H9 (cell line): ENCODE results near the gene CREB5. TPM values are rescaled to one million over a fixed set of nuclear protein-coding genes. Genes with fewer than 3 reads are reported as not detected.
A peak's percentile ranks its signal among the peaks of the same experiment; 100 is the strongest.

Experiments used
- DNase-seq: peaks from one replicate; pipeline ENCODE4 v3.0.0-alpha.2; 2017
- H2AFZ ChIP-seq: one replicate; pipeline ENCODE4 v1.6.1; 2013; ENCODE audit warnings: mild to moderate bottlenecking, low read length, control low read depth, moderate library complexity
- H2AK5ac ChIP-seq: 2 replicates; pipeline ENCODE4 v1.6.1; 2013; ENCODE audit warnings: low read length, control low read depth, mixed read lengths; ENCODE audit not compliant: insufficient read length
- H2BK120ac ChIP-seq: one replicate; pipeline ENCODE4 v1.6.1; 2013; ENCODE audit warnings: low read depth, mild to moderate bottlenecking, low read length, control low read depth, inconsistent platforms; ENCODE audit not compliant: poor library complexity, severe bottlenecking
- H2BK12ac ChIP-seq: 2 replicates; pipeline ENCODE4 v1.6.1; 2013; ENCODE audit warnings: low read length, control low read depth, mixed read lengths, low read depth; ENCODE audit not compliant: insufficient read length
- H2BK15ac ChIP-seq: 2 replicates; pipeline ENCODE4 v1.6.1; 2013; ENCODE audit warnings: low read depth, low read length, control low read depth
- H2BK20ac ChIP-seq: one replicate; pipeline ENCODE4 v1.6.1; 2013; ENCODE audit warnings: low read depth, mild to moderate bottlenecking, low read length, control low read depth, inconsistent platforms; ENCODE audit not compliant: poor library complexity, severe bottlenecking
- H2BK5ac ChIP-seq: 2 replicates; pipeline ENCODE4 v1.6.1; 2013; ENCODE audit warnings: low read length, control low read depth, mixed read lengths; ENCODE audit not compliant: insufficient read length
- H3K14ac ChIP-seq: 2 replicates; pipeline ENCODE4 v1.6.1; 2013; ENCODE audit warnings: low read length, control low read depth; ENCODE audit not compliant: insufficient read depth
- H3K18ac ChIP-seq: 2 replicates; pipeline ENCODE4 v1.6.1; 2013; ENCODE audit warnings: low read depth, mild to moderate bottlenecking, mixed read lengths, low read length, control low read depth; ENCODE audit not compliant: insufficient read length
- H3K23ac ChIP-seq: 2 replicates; pipeline ENCODE4 v1.6.1; 2013; ENCODE audit warnings: low read length, control low read depth, mixed read lengths, low read depth; ENCODE audit not compliant: insufficient read length
- H3K23me2 ChIP-seq: 2 replicates; pipeline ENCODE4 v1.6.1; 2013; ENCODE audit warnings: low read depth, mild to moderate bottlenecking, mixed read lengths, low read length, control low read depth; ENCODE audit not compliant: insufficient read length, poor library complexity, severe bottlenecking
- H3K27ac ChIP-seq: 2 replicates; pipeline ENCODE4 v1.5.1; 2013; ENCODE audit warnings: low read length, control low read depth, mixed read lengths, low read depth; ENCODE audit not compliant: insufficient read length
- H3K27me3 ChIP-seq: 2 replicates; pipeline ENCODE4 v1.6.1; 2013; ENCODE audit warnings: low read length, control low read depth, inconsistent platforms; ENCODE audit not compliant: insufficient read depth
- H3K4ac ChIP-seq: 2 replicates; pipeline ENCODE4 v1.6.1; 2013; ENCODE audit warnings: low read depth, mild to moderate bottlenecking, control low read depth, inconsistent platforms, low read length, moderate library complexity
- H3K4me1 ChIP-seq: 2 replicates; pipeline ENCODE4 v1.6.1; 2013; ENCODE audit warnings: low read length, control low read depth, inconsistent platforms; ENCODE audit not compliant: insufficient read depth
- H3K4me2 ChIP-seq: 2 replicates; pipeline ENCODE4 v1.6.1; 2013; ENCODE audit warnings: low read length, control low read depth, mixed read lengths; ENCODE audit not compliant: insufficient read length, insufficient read depth
- H3K56ac ChIP-seq: 2 replicates; pipeline ENCODE4 v1.6.1; 2013; ENCODE audit warnings: low read depth, mild to moderate bottlenecking, mixed read lengths, low read length, control low read depth; ENCODE audit not compliant: insufficient read length
- H3K79me1 ChIP-seq: 2 replicates; pipeline ENCODE4 v1.6.1; 2013; ENCODE audit warnings: low read depth, mild to moderate bottlenecking, moderate library complexity, low read length, control low read depth, inconsistent platforms; ENCODE audit not compliant: insufficient read depth, poor library complexity, severe bottlenecking
- H3K79me2 ChIP-seq: 2 replicates; pipeline ENCODE4 v1.6.1; 2013; ENCODE audit warnings: low read length, control low read depth, inconsistent platforms; ENCODE audit not compliant: insufficient read depth
- H3K9ac ChIP-seq: 2 replicates; pipeline ENCODE4 v1.6.1; 2013; ENCODE audit warnings: low read length, control low read depth, mixed read lengths; ENCODE audit not compliant: insufficient read length; ENCODE audit errors: extremely low read depth
- H3K9me3 ChIP-seq: one replicate; pipeline ENCODE4 v1.6.1; 2013; ENCODE audit warnings: low read depth, low read length, inconsistent platforms; ENCODE audit not compliant: control insufficient read depth
- H3T11ph ChIP-seq: one replicate; pipeline ENCODE4 v1.6.1; 2013; ENCODE audit warnings: mild to moderate bottlenecking, low read length, control low read depth, inconsistent platforms
- H4K20me1 ChIP-seq: one replicate; pipeline ENCODE4 v1.6.1; 2013; ENCODE audit not compliant: control insufficient read depth, insufficient read length, insufficient read depth
- H4K5ac ChIP-seq: 2 replicates; pipeline ENCODE4 v1.6.1; 2013; ENCODE audit warnings: low read depth, mild to moderate bottlenecking, mixed read lengths, low read length, control low read depth; ENCODE audit not compliant: insufficient read length
- H4K8ac ChIP-seq: replicated peaks from 2 replicates; pipeline ENCODE4 v1.6.1; 2013; ENCODE audit warnings: low read length, control low read depth, mixed read lengths, low read depth; ENCODE audit not compliant: insufficient read length
- H4K91ac ChIP-seq: 2 replicates; pipeline ENCODE4 v1.6.1; 2013; ENCODE audit warnings: low read depth, mild to moderate bottlenecking, moderate library complexity, mixed read lengths, low read length, control low read depth; ENCODE audit not compliant: insufficient read length
- H3K27ac Mint-ChIP-seq, 3 experiments: 2 replicates in 2 of 3; 3 replicates in 1 of 3; pipeline ENCODE4 v1.8.0; 2020 to 2021; ENCODE audit warnings: mixed read lengths in 3 of 3, mild to moderate bottlenecking in 1 of 3, moderate library complexity in 1 of 3
- H3K27me3 Mint-ChIP-seq: 2 replicates; pipeline ENCODE4 v1.8.0; 2021; ENCODE audit warnings: low read depth, mild to moderate bottlenecking, moderate library complexity, mixed read lengths
- H3K36me3 Mint-ChIP-seq, 3 experiments: 2 replicates in 2 of 3; 3 replicates in 1 of 3; pipeline ENCODE4 v1.8.0; 2020 to 2021; ENCODE audit warnings: low read depth in 3 of 3, mixed read lengths in 3 of 3; ENCODE audit not compliant: insufficient read depth in 1 of 3
- H3K4me1 Mint-ChIP-seq, 2 experiments: 2 replicates each; pipeline ENCODE4 v1.8.0; 2020; ENCODE audit warnings: mixed read lengths in 2 of 2
- H3K4me3 Mint-ChIP-seq, 2 experiments: 2 replicates in 1 of 2; 3 replicates in 1 of 2; pipeline ENCODE4 v1.8.0; 2020 to 2021; ENCODE audit warnings: mild to moderate bottlenecking in 2 of 2, mixed read lengths in 2 of 2, moderate library complexity in 1 of 2
- H3K9me3 Mint-ChIP-seq, 2 experiments: 2 replicates in 1 of 2; 3 replicates in 1 of 2; pipeline ENCODE4 v1.8.0; 2020; ENCODE audit warnings: mild to moderate bottlenecking in 2 of 2, mixed read lengths in 2 of 2, moderate library complexity in 1 of 2
- WGBS: extraction: QIAGEN DNeasy Blood & Tissue Kit; methylation state at CpG from one replicate; pipeline ENCODE4 v1.1.7; 2013; ENCODE audit warnings: missing lambda C conversion rate, low lambda C conversion rate, mixed read lengths; ENCODE audit not compliant: insufficient read length; ENCODE audit errors: extremely low coverage; 5-methylcytosine and 5-hydroxymethylcytosine counted together
- total RNA-seq: library from RNA; stranded (reverse); gene quantifications from 2 replicates; pipeline ENCODE4 v1.2.1, GENCODE V29; 2021
- TF ChIP-seq, protein P1 (sequence below): fragments of 200-600 bp; sonication (generic); conservative IDR thresholded peaks from 3 replicates; pipeline ENCODE4 v1.8.0; 2021; ENCODE audit warnings: antibody characterized with exemption, mild to moderate bottlenecking

Gene CREB5
- total RNA-seq, 1 experiment from 2014 or later: 4.0 TPM

DNA sequence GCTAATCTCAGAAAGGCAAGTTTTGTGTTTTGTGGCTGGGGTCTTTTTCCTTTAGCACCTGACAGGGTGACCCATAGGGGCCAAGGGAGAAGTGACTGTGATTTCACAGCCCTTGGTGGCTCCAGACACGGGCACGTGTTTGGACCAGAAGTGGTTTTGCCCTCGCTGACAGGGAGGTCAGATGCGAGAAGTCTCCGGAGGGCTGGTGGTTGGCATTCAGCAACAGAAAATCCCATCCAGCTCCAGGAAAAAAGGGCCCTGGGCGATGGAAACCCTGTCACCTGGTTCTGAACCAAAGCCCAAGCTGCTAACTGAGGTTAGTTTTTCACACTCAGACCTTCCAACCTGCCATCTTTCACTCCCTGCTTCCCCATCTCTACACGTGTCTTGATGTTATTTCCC is 272.9 kb downstream of the CREB5 start:
- H4K91ac ChIP-seq: peak overlapping the region; percentile 82
- H3K56ac ChIP-seq: no peak overlapping the region
- no peaks in the 10 kb centered on the region for H3K79me1 ChIP-seq
- H2BK5ac ChIP-seq: no peak overlapping the region
- H3K79me2 ChIP-seq: no peaks in the 10 kb centered on the region
- peak overlapping the region; percentile 79 for H3K18ac ChIP-seq
- no peaks in the 10 kb centered on the region for H4K20me1 ChIP-seq
- H2BK120ac ChIP-seq: peak overlapping the region; percentile 86
- no peaks in the 10 kb centered on the region for H3K9me3 ChIP-seq
- H3T11ph ChIP-seq: peak overlapping the region; percentile 94
- H3K4ac ChIP-seq: peak overlapping the region; percentile 21
- no peak for DNase-seq
- H2AK5ac ChIP-seq: peak overlapping the region; percentile 30
- H3K4me3 Mint-ChIP-seq: no peak overlapping the region
- peaks cover 4 to 20% of the 10 kb centered on the region in 2 experiments for H3K4me1 Mint-ChIP-seq
- H3K4me1 ChIP-seq: peaks cover 9% of the 10 kb centered on the region
- H3K9me3 Mint-ChIP-seq: no peaks in the 10 kb centered on the region
- H2AFZ ChIP-seq: peak overlapping the region; percentile 73
- no peak overlapping the region for H3K27ac Mint-ChIP-seq
- H4K8ac ChIP-seq: peak overlapping the region; percentile 58
- H3K27me3 ChIP-seq: no peaks in the 10 kb centered on the region; the same call in 1 of the 2 replicates
- peak overlapping the region; percentile 61 for H3K4me2 ChIP-seq
- peak overlapping the region; percentile 90 for H2BK12ac ChIP-seq
- peaks cover 8% of the 10 kb centered on the region; the same call in 1 of the 2 replicates for H3K27me3 Mint-ChIP-seq
- peaks cover 7% of the 10 kb centered on the region for H3K23me2 ChIP-seq
- H4K5ac ChIP-seq: no peak overlapping the region
- H3K23ac ChIP-seq: no peak overlapping the region
- no peak overlapping the region for H3K9ac ChIP-seq
- peak overlapping the region; percentile 17 for H3K27ac ChIP-seq
- no CpG with 5 or more reads among the region's 7 CpGs for WGBS
- TF ChIP-seq, protein P1, sequence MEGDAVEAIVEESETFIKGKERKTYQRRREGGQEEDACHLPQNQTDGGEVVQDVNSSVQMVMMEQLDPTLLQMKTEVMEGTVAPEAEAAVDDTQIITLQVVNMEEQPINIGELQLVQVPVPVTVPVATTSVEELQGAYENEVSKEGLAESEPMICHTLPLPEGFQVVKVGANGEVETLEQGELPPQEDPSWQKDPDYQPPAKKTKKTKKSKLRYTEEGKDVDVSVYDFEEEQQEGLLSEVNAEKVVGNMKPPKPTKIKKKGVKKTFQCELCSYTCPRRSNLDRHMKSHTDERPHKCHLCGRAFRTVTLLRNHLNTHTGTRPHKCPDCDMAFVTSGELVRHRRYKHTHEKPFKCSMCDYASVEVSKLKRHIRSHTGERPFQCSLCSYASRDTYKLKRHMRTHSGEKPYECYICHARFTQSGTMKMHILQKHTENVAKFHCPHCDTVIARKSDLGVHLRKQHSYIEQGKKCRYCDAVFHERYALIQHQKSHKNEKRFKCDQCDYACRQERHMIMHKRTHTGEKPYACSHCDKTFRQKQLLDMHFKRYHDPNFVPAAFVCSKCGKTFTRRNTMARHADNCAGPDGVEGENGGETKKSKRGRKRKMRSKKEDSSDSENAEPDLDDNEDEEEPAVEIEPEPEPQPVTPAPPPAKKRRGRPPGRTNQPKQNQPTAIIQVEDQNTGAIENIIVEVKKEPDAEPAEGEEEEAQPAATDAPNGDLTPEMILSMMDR: no peak
- no peaks in the 10 kb centered on the region; a peak in 1 of 7 replicates for H3K36me3 Mint-ChIP-seq
- peak overlapping the region; percentile 64; the same call in 1 of the 2 replicates for H3K14ac ChIP-seq
- H2BK15ac ChIP-seq: peak overlapping the region; percentile 82; the same call in 1 of the 2 replicates
- no peak overlapping the region for H2BK20ac ChIP-seq
